Mesodermal cell (in vitro differentiated cells): ENCODE results near the gene SZT2.
"Not testable (repeated sequence)": the region's sequence is repeated elsewhere in the genome, so short reads cannot be mapped to it uniquely, and the experiment has no call there.

Source experiments
- H3K27ac ChIP-seq: 2 replicates; pipeline ENCODE4 v1.7.0; 2013; ENCODE audit warnings: mild to moderate bottlenecking, low read depth, low read length, moderate library complexity; ENCODE audit not compliant: severe bottlenecking
- H3K36me3 ChIP-seq: 2 replicates; pipeline ENCODE4 v1.7.1; 2013; ENCODE audit warnings: mild to moderate bottlenecking, low read length, moderate library complexity; ENCODE audit not compliant: control insufficient read depth, insufficient read depth
- H3K4me1 ChIP-seq: one replicate; pipeline ENCODE4 v1.7.1; 2013; ENCODE audit warnings: mild to moderate bottlenecking, low read length; ENCODE audit not compliant: insufficient read depth, control insufficient read depth, poor library complexity, severe bottlenecking
- H3K4me3 ChIP-seq: 2 replicates; pipeline ENCODE4 v1.7.0; 2013; ENCODE audit warnings: low read length, control low read depth, mild to moderate bottlenecking; ENCODE audit not compliant: insufficient read depth, poor library complexity, severe bottlenecking; ENCODE audit errors: extremely low read depth
- H3K9me3 ChIP-seq: 2 replicates; pipeline ENCODE4 v1.7.1; 2013; ENCODE audit warnings: mild to moderate bottlenecking, low read length, moderate library complexity; ENCODE audit not compliant: control insufficient read depth
- WGBS, 2 experiments: methylation state at CpG; one replicate each; pipeline ENCODE4 v1.1.5; 2013; ENCODE audit warnings: missing lambda C conversion rate in 2 of 2; ENCODE audit not compliant: insufficient coverage in 2 of 2; 5-methylcytosine and 5-hydroxymethylcytosine counted together

The SZT2 gene

DNA sequence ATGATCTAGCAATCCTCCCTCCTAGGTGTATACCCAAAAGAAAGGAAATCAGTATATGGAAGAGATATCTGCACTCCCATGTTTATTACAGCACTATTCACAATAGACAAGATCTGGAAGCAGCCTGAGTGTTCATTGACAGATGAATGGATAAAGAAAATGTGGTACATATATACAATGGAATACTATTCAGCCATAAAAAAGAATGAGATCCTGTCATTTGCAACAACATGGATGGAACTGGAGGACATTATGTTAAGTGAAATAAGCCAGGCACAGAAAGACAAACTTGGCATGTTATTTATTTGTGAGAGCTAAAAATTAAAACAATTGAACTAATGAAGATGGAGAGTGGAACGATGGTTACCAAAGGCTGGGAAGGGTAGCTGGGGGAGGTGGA is 23.7 kb downstream of the SZT2 start:
- H3K36me3 ChIP-seq = peaks cover 56% of the 10 kb centered on the region
- not testable (repeated sequence) for H3K4me3 ChIP-seq, H3K4me1 ChIP-seq, H3K9me3 ChIP-seq, H3K27ac ChIP-seq
- 91 to 100% methylated on average over 1 of the region's 1 CpG for WGBS, 2 experiments

- Histone ChIP-seq H3K4me3 (no peak overlapping the region), H3K4me1 (no peaks in the 10 kb centered on the region), H3K27ac (no peak overlapping the region), H3K9me3 (no peaks in the 10 kb centered on the region), H3K36me3 (peaks cover 60% of the 10 kb centered on the region)
- 89 to 93% methylated on average over 4 to 5 of the region's 5 CpGs for WGBS, 2 experiments
These were observed 25.0 kb downstream of the SZT2 start for GRCh38 chr1:43414634-43415223.

GRCh38 chr1:43415901-43416300 is 26.2 kb downstream of the SZT2 start:
- 98 to 100% methylated on average over 4 to 5 of the region's 5 CpGs for WGBS, 2 experiments
- Histone ChIP-seq H3K9me3 (no peaks in the 10 kb centered on the region), H3K4me1 (no peaks in the 10 kb centered on the region), H3K36me3 (peaks cover 63% of the 10 kb centered on the region), H3K4me3 (no peak overlapping the region), H3K27ac (no peak overlapping the region)

GRCh38 chr1:43418858-43419257 is 29.2 kb downstream of the SZT2 start:
- peaks cover 79% of the 10 kb centered on the region for H3K36me3 ChIP-seq
- H3K27ac ChIP-seq = no peak overlapping the region
- H3K4me1 ChIP-seq = no peaks in the 10 kb centered on the region
- no peaks in the 10 kb centered on the region for H3K9me3 ChIP-seq
- no peak overlapping the region for H3K4me3 ChIP-seq
- WGBS, 2 experiments = 100% methylated on average over 2 of the region's 4 CpGs

GRCh38 chr1:43419627-43420425 is 30.1 kb downstream of the SZT2 start:
- Histone ChIP-seq H3K36me3 (peaks cover 88% of the 10 kb centered on the region), H3K27ac (no peak overlapping the region), H3K9me3 (no peaks in the 10 kb centered on the region), H3K4me1 (no peaks in the 10 kb centered on the region), H3K4me3 (no peak overlapping the region)
- WGBS, 2 experiments = 97 to 100% methylated on average over 12 of the region's 13 CpGs

DNA sequence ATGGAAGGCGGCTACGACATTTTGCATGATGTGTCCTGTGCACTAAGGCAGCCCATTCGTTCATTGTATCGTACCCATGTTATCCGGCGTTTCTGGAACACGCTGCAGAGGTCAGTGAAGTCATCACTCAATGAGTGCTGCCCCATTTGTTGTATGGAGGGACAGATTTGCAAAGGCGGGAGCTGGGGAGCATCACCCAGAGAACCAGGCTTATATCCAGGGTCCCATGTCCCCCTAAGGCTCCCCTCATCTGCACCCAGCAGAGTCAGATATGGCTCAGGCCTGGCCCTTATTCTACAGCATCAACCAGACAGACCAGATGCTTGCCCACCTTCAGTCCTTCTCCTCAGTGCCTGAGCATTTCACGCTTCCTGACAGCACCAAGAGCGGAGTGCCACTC is 31.2 kb downstream of the SZT2 start:
- H3K36me3 ChIP-seq = peaks cover 93% of the 10 kb centered on the region

GRCh38 chr1:43421396-43421795 is 31.7 kb downstream of the SZT2 start:
- H3K4me1 ChIP-seq = no peaks in the 10 kb centered on the region
- H3K4me3 ChIP-seq = no peak overlapping the region
- H3K36me3 ChIP-seq = peaks cover 93% of the 10 kb centered on the region
- 94 to 97% methylated on average over 5 of the region's 6 CpGs for WGBS, 2 experiments
- no peaks in the 10 kb centered on the region for H3K9me3 ChIP-seq
- H3K27ac ChIP-seq = no peak overlapping the region

More for the DNA sequence above, 31.2 kb downstream of the SZT2 start:
- Histone ChIP-seq H3K9me3 (no peaks in the 10 kb centered on the region), H3K4me1 (no peaks in the 10 kb centered on the region), H3K27ac (no peak overlapping the region), H3K4me3 (no peak overlapping the region)
- 96 to 99% methylated on average over 9 to 10 of the region's 10 CpGs for WGBS, 2 experiments

DNA sequence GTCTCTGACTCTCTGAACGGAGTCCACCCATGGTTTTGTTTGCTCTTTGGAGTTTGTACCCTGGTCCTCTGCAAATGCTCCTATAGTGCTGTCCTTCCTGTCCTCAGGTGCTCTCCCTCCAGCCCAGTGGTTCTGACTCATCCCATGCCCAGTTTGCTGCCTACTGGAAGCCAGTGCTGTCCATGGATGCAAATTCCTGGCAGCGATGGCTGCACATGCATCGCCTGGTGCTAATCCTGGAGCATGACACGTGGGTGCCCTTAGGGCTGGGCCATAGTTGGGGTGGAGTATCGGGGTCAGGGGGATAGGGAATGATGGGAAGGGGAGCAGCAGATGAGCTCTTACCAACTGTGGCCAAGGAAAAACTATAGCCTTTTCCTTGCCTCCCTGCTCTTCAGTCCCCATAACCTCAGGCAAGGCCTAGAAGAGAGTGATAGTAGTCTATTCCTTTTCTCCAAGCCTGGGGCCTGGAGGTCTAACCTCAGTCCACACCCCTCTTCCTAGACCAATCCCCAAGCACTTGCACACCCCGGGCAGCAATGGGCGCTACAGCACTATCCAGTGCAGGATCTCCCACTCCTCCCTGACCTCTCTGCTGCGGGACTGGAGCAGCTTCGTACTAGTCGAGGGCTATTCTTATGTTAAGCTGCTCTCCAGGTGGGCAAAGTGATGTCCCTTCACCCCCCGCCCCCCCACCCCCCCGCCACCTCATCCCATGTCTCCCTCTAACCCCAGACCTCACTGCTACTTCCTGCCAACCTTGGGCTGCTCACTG is 32.5 kb downstream of the SZT2 start:
- no peak overlapping the region for H3K27ac ChIP-seq
- H3K4me1 ChIP-seq = no peaks in the 10 kb centered on the region
- 81 to 88% methylated on average over 6 to 7 of the region's 12 CpGs for WGBS, 2 experiments
- H3K9me3 ChIP-seq = no peaks in the 10 kb centered on the region
- no peak overlapping the region for H3K4me3 ChIP-seq
- peaks cover 93% of the 10 kb centered on the region for H3K36me3 ChIP-seq

GRCh38 chr1:43422995-43423671 is 33.4 kb downstream of the SZT2 start:
- WGBS, 2 experiments = 93 to 99% methylated on average over 15 to 16 of the region's 16 CpGs
- H3K9me3 ChIP-seq = no peaks in the 10 kb centered on the region
- no peak overlapping the region for H3K27ac ChIP-seq
- no peak overlapping the region for H3K4me3 ChIP-seq
- no peaks in the 10 kb centered on the region for H3K4me1 ChIP-seq
- H3K36me3 ChIP-seq = peaks cover 94% of the 10 kb centered on the region

GRCh38 chr1:43423672-43424550 is 34.2 kb downstream of the SZT2 start:
- Histone ChIP-seq H3K4me1 (no peaks in the 10 kb centered on the region), H3K9me3 (no peaks in the 10 kb centered on the region), H3K27ac (no peak overlapping the region), H3K36me3 (peaks cover 94% of the 10 kb centered on the region), H3K4me3 (no peak overlapping the region)
- 94 to 96% methylated on average over 21 to 23 of the region's 23 CpGs for WGBS, 2 experiments
